ENCODE data around the gene TRABD2B. TPM values are rescaled to one million over a fixed set of nuclear protein-coding genes. Genes with fewer than 3 reads are reported as not detected.

Gene TRABD2B
- total RNA-seq, 5 donors from 2014 or later (not counting 1 experiment from before 2014, with no cell fraction given) = not detected

GRCh38 chr1:47972864-47973432 lies 24.2 kb downstream of the TRABD2B start:
- 80% methylated on average over 1 of the region's 4 CpGs for WGBS (ENCODE audit: insufficient coverage)
- no peaks in the 10 kb centered on the region for H3K4me1 Mint-ChIP-seq
- Histone ChIP-seq H3K36me3 (ENCODE audit: control insufficient read depth in 2 of 2, extremely low read depth in 1 of 2, insufficient read depth in 1 of 2, low read length in 1 of 2) (no peaks in the 10 kb centered on the region), H3K27me3 (replicated peaks in 1 of 2; ENCODE audit: control insufficient read depth in 2 of 2, extremely low read depth in 1 of 2, insufficient read depth in 2 of 2, low read length in 1 of 2) (no peaks in the 10 kb centered on the region), H3K9me3 (no peaks in the 10 kb centered on the region), H3K27ac (ENCODE audit: low read length) (no peak overlapping the region), H3K4me3 (ENCODE audit: control insufficient read depth in 1 of 2, extremely low read depth in 1 of 2, low read length in 1 of 2) (no peak overlapping the region), H3K4me1 (ENCODE audit: control insufficient read depth in 1 of 2, extremely low read depth in 1 of 2, insufficient read depth in 2 of 2, low read length in 2 of 2) (no peaks in the 10 kb centered on the region)
- CTCF ChIA-PET = interaction anchor here in 1 of 2 donors (0.6 kb wide), 1 partner anchor 17 kb away, joined by 4 read pairs; no protein-coding TSS in a partner anchor
- no peaks in the 10 kb centered on the region for H3K36me3 Mint-ChIP-seq
- H3K27me3 Mint-ChIP-seq = peaks cover 10 to 17% of the 10 kb centered on the region in 2 donors
- no peak overlapping the region for H3K4me3 Mint-ChIP-seq
- H3K9me3 Mint-ChIP-seq = no peaks in the 10 kb centered on the region
- no peak overlapping the region for H3K27ac Mint-ChIP-seq
- no peak for DNase-seq
- POLR2A ChIA-PET = no interaction called here
- no peak for ATAC-seq (replicated peaks in 1 of 4)

- Mint-ChIP-seq H3K36me3 (no peaks in the 10 kb centered on the region), H3K9me3 (no peaks in the 10 kb centered on the region), H3K4me3 (no peak overlapping the region), H3K27me3 (peaks cover 10 to 12% of the 10 kb centered on the region in 2 donors), H3K27ac (no peak overlapping the region), H3K4me1 (no peaks in the 10 kb centered on the region)
- H3K27ac ChIP-seq (ENCODE audit: low read length) = no peak overlapping the region
- ATAC-seq (replicated peaks in 1 of 4) (no peak), DNase-seq (no peak)
- no peak overlapping the region for H3K4me3 ChIP-seq (ENCODE audit: control insufficient read depth in 1 of 2, extremely low read depth in 1 of 2, low read length in 1 of 2)
- ChIA-PET CTCF (no interaction called here), POLR2A (no interaction called here)
- H3K36me3 ChIP-seq (ENCODE audit: control insufficient read depth in 2 of 2, extremely low read depth in 1 of 2, insufficient read depth in 1 of 2, low read length in 1 of 2) = no peaks in the 10 kb centered on the region
- H3K4me1 ChIP-seq (ENCODE audit: control insufficient read depth in 1 of 2, extremely low read depth in 1 of 2, insufficient read depth in 2 of 2, low read length in 2 of 2) = no peaks in the 10 kb centered on the region
- no peaks in the 10 kb centered on the region for H3K27me3 ChIP-seq (replicated peaks in 1 of 2; ENCODE audit: control insufficient read depth in 2 of 2, extremely low read depth in 1 of 2, insufficient read depth in 2 of 2, low read length in 1 of 2)
- WGBS (ENCODE audit: insufficient coverage) = 73% methylated on average over 1 of the region's 2 CpGs
- H3K9me3 ChIP-seq = no peaks in the 10 kb centered on the region
These were observed 25.6 kb downstream of the TRABD2B start for GRCh38 chr1:47971385-47972160.

- ChIA-PET POLR2A (no interaction called here), CTCF (no interaction called here)
- Mint-ChIP-seq H3K4me1 (no peaks in the 10 kb centered on the region), H3K36me3 (no peaks in the 10 kb centered on the region), H3K27ac (no peak overlapping the region), H3K4me3 (no peak overlapping the region), H3K27me3 (peaks cover 10 to 14% of the 10 kb centered on the region in 2 donors), H3K9me3 (no peaks in the 10 kb centered on the region)
- Histone ChIP-seq H3K27ac (ENCODE audit: low read length) (no peak overlapping the region), H3K36me3 (ENCODE audit: control insufficient read depth in 2 of 2, extremely low read depth in 1 of 2, insufficient read depth in 1 of 2, low read length in 1 of 2) (no peaks in the 10 kb centered on the region), H3K9me3 (no peaks in the 10 kb centered on the region), H3K4me1 (ENCODE audit: control insufficient read depth in 1 of 2, extremely low read depth in 1 of 2, insufficient read depth in 2 of 2, low read length in 2 of 2) (no peaks in the 10 kb centered on the region), H3K4me3 (ENCODE audit: control insufficient read depth in 1 of 2, extremely low read depth in 1 of 2, low read length in 1 of 2) (no peak overlapping the region), H3K27me3 (replicated peaks in 1 of 2; ENCODE audit: control insufficient read depth in 2 of 2, extremely low read depth in 1 of 2, insufficient read depth in 2 of 2, low read length in 1 of 2) (no peaks in the 10 kb centered on the region)
- ATAC-seq (replicated peaks in 1 of 4) = no peak
- 67% methylated on average over 1 of the region's 3 CpGs for WGBS (ENCODE audit: insufficient coverage)
- DNase-seq = no peak
These were observed 26.3 kb downstream of the TRABD2B start for GRCh38 chr1:47970882-47971281.

GRCh38 chr1:47969478-47969877 lies 27.7 kb downstream of the TRABD2B start:
- H3K27me3 ChIP-seq (replicated peaks in 1 of 2; ENCODE audit: control insufficient read depth in 2 of 2, extremely low read depth in 1 of 2, insufficient read depth in 2 of 2, low read length in 1 of 2) = peaks cover 0 to 2% of the 10 kb centered on the region in 2 experiments
- no peaks in the 10 kb centered on the region for H3K4me1 Mint-ChIP-seq
- WGBS (ENCODE audit: insufficient coverage) = 70% methylated on average over 3 of the region's 3 CpGs
- H3K27ac Mint-ChIP-seq = no peak overlapping the region
- CTCF ChIA-PET = no interaction called here
- H3K9me3 ChIP-seq = no peaks in the 10 kb centered on the region
- no peak overlapping the region for H3K27ac ChIP-seq (ENCODE audit: low read length)
- no peaks in the 10 kb centered on the region for H3K36me3 Mint-ChIP-seq
- no peaks in the 10 kb centered on the region for H3K9me3 Mint-ChIP-seq
- H3K27me3 Mint-ChIP-seq = peaks cover 8 to 14% of the 10 kb centered on the region in 2 donors
- DNase-seq = no peak
- H3K36me3 ChIP-seq (ENCODE audit: control insufficient read depth in 2 of 2, extremely low read depth in 1 of 2, insufficient read depth in 1 of 2, low read length in 1 of 2) = no peaks in the 10 kb centered on the region
- H3K4me3 ChIP-seq (ENCODE audit: control insufficient read depth in 1 of 2, extremely low read depth in 1 of 2, low read length in 1 of 2) = no peak overlapping the region
- ATAC-seq (replicated peaks in 1 of 4) = no peak
- H3K4me3 Mint-ChIP-seq = no peak overlapping the region
- POLR2A ChIA-PET = no interaction called here
- no peaks in the 10 kb centered on the region for H3K4me1 ChIP-seq (ENCODE audit: control insufficient read depth in 1 of 2, extremely low read depth in 1 of 2, insufficient read depth in 2 of 2, low read length in 2 of 2)

- WGBS (ENCODE audit: insufficient coverage) = 67% methylated on average over 2 of the region's 3 CpGs
- Histone ChIP-seq H3K4me3 (ENCODE audit: control insufficient read depth in 1 of 2, extremely low read depth in 1 of 2, low read length in 1 of 2) (no peak overlapping the region), H3K27ac (ENCODE audit: low read length) (no peak overlapping the region), H3K36me3 (ENCODE audit: control insufficient read depth in 2 of 2, extremely low read depth in 1 of 2, insufficient read depth in 1 of 2, low read length in 1 of 2) (no peaks in the 10 kb centered on the region), H3K27me3 (replicated peaks in 1 of 2; ENCODE audit: control insufficient read depth in 2 of 2, extremely low read depth in 1 of 2, insufficient read depth in 2 of 2, low read length in 1 of 2) (peaks cover 0 to 2% of the 10 kb centered on the region in 2 experiments), H3K4me1 (ENCODE audit: control insufficient read depth in 1 of 2, extremely low read depth in 1 of 2, insufficient read depth in 2 of 2, low read length in 2 of 2) (no peaks in the 10 kb centered on the region), H3K9me3 (no peaks in the 10 kb centered on the region)
- ATAC-seq (replicated peaks in 1 of 4) = no peak
- no peaks in the 10 kb centered on the region for H3K4me1 Mint-ChIP-seq
- no peak overlapping the region for H3K4me3 Mint-ChIP-seq
- H3K9me3 Mint-ChIP-seq = no peaks in the 10 kb centered on the region
- peaks cover 4 to 8% of the 10 kb centered on the region in 2 donors for H3K27me3 Mint-ChIP-seq
- ChIA-PET POLR2A (no interaction called here), CTCF (interaction anchor here in 1 of 2 donors (0.7 kb wide), 1 partner anchor 26 kb away, joined by 3 read pairs; no protein-coding TSS in a partner anchor)
- no peaks in the 10 kb centered on the region for H3K36me3 Mint-ChIP-seq
- no peak overlapping the region for H3K27ac Mint-ChIP-seq
- DNase-seq = no peak
These were observed 28.7 kb downstream of the TRABD2B start for GRCh38 chr1:47968556-47968888.

- H3K4me1 Mint-ChIP-seq = no peaks in the 10 kb centered on the region
- CTCF ChIA-PET = interaction anchor here in 1 of 2 donors (0.7 kb wide), 1 partner anchor 26 kb away, joined by 3 read pairs; no protein-coding TSS in a partner anchor
- H3K4me3 ChIP-seq (ENCODE audit: control insufficient read depth in 1 of 2, extremely low read depth in 1 of 2, low read length in 1 of 2) = no peak overlapping the region
- H3K27me3 Mint-ChIP-seq = peaks cover 4 to 8% of the 10 kb centered on the region in 2 donors
- H3K9me3 ChIP-seq = no peaks in the 10 kb centered on the region
- H3K4me1 ChIP-seq (ENCODE audit: control insufficient read depth in 1 of 2, extremely low read depth in 1 of 2, insufficient read depth in 2 of 2, low read length in 2 of 2) = no peaks in the 10 kb centered on the region
- no peaks in the 10 kb centered on the region for H3K36me3 ChIP-seq (ENCODE audit: control insufficient read depth in 2 of 2, extremely low read depth in 1 of 2, insufficient read depth in 1 of 2, low read length in 1 of 2)
- H3K9me3 Mint-ChIP-seq = no peaks in the 10 kb centered on the region
- H3K27ac ChIP-seq (ENCODE audit: low read length) = no peak overlapping the region
- H3K27ac Mint-ChIP-seq = no peak overlapping the region
- peaks cover 0 to 2% of the 10 kb centered on the region in 2 experiments for H3K27me3 ChIP-seq (replicated peaks in 1 of 2; ENCODE audit: control insufficient read depth in 2 of 2, extremely low read depth in 1 of 2, insufficient read depth in 2 of 2, low read length in 1 of 2)
- no peak for DNase-seq
- no peak for ATAC-seq (replicated peaks in 1 of 4)
- H3K4me3 Mint-ChIP-seq = no peak overlapping the region
- POLR2A ChIA-PET = no interaction called here
- no peaks in the 10 kb centered on the region for H3K36me3 Mint-ChIP-seq
- WGBS (ENCODE audit: insufficient coverage) = 40% methylated on average over 4 of the region's 7 CpGs
These were observed 29.2 kb downstream of the TRABD2B start for GRCh38 chr1:47967864-47968555.
